ENCODE measurements around the gene SDF2L1.
"Not testable (repeated sequence)": the region's sequence is repeated elsewhere in the genome, so short reads cannot be mapped to it uniquely, and the experiment has no call there.

Gene SDF2L1

DNA sequence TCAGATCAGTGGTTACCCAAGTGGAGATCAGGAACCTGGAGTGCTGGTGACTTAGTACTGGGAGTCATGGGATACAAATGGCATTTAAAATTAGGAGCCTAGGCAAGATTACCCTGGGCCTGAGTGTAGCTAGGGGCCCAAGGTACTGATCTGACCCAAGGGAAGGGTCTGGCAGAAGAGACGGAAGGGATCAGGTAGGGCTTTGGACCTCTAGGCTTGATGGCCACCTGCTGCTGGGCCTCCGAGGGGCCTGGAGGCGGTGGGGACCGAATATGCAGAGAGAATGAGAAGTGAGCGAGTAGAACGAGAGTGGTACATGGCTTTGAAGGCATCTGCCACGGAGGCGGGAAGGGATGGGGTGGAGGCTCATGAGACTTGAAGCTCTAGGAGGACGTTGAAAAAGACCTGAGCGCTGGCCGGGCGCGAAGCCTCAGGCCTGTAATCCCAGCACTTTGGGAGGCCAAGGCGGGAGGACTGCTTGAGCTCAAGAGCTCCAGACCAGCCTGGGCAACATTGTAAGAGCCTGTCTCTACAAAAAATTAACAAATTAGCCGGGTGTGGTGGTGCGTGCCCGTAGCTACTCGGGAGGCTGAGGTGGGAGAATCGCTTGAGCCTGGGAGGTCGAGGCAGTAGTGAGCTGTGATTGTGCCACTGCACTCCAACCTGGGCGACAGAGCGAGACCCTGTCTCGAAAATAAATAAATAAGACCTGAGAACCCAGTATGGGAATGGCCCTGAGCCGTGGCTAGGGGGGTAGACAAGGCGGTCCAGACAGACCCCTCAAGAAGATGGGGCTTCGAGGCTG, 23.1 kb downstream of the SDF2L1 start:
- no peak for DNase-seq

DNA sequence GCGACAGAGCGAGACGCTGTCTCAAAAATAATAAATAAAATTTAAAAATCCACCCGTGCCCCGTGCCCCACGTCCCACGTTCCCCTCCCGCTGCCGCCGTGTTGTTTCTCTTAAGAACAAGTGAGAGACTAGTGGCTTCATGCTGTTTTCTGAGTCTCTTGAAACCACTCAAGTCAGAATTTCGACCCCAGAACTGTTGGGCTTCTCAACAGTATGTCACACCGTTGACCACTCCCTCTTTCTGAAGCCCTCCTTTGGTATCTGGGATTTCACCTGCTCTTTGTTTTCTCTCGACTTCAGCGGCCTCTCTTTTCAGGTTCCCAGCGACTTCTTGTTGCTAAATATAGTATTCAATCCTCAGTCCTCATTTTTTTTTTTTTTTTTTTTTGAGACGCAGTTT, 24.7 kb downstream of the SDF2L1 start:
- no peak for DNase-seq

DNA sequence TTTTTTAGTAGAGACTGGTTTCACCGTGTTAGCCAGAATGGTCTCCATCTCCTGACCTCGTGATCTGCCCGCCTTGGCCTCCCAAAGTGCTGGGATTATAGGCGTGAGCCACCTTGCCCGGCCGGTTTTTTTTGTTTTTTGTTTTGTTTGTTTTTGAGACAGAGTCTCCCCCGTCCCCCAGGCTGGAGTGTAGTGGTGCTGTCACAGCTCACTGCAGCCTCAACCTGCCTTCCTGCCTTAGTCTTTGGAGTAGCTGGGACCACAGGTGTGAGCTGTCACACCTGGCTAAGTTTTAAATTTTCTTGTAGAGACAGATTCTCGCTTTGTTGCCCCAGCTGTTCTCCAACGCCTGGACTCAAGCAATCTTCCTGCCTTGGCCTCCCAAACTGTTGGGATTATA, 26.9 kb downstream of the SDF2L1 start:
- DNase-seq: no peak

DNA sequence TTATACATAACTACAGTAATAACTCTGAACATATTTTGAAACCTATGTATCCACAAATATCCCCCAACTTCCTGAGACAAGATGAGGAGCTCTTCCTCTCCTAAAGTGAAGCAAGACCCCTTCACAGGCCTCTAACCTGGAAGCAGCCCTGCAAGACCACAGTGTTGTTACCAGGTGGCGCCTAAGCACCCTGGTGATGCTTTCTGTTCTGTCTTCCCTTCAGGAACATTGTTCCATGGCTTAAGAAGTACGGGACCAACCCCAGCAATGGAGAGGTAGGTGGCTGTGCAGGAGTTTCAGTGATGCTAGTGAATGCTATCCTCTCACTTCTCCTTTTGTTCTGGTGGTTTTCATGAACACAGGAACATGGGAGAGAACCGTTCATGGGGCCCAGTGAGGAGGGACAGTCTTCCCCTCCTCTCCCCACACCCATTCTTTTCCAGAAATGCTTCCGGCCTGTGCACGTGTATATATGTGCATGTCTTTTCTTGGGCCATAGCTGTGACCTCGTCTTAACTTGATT, 30.1 kb downstream of the SDF2L1 start:
- DNase-seq: no peak

DNA sequence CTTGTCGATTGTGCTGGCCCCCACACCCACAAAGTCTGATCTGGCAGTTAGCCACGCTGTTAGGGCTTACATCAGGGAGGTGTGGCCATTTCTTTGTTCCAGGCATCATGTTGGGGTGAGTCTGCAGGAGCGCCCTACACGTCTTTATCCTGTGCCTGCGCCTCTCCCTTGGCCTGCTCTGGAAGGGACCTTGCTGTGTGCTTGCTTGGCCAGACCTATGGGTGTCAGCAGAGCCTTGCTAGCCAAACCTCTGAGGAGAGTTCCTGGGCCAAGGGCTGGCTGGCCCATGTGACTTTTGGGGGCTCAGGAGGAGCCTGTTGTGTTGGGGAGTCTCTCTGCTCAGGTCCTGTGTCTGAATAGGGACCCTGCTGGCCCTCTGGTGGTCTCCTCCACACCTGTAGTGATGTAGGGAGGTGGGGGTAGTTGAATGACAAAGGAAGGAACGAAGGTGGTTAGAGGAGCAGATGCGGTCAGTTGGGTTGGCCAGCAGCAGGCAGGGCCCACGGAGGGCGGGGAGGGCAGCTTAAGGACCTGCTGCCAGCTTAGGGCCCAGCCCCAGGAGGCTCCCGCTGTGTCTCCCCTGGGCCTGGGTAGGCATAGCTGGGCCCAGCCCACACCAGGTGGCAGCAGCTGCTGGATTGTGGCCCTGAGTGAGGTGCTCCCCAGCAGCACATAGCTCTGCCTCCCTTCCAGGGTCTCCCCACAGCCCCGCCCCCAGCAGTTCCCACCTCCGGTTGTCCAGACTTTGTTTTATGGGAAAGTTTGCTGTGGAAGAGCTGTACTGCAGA, 31.6 kb downstream of the SDF2L1 start:
- no peak for DNase-seq

DNA sequence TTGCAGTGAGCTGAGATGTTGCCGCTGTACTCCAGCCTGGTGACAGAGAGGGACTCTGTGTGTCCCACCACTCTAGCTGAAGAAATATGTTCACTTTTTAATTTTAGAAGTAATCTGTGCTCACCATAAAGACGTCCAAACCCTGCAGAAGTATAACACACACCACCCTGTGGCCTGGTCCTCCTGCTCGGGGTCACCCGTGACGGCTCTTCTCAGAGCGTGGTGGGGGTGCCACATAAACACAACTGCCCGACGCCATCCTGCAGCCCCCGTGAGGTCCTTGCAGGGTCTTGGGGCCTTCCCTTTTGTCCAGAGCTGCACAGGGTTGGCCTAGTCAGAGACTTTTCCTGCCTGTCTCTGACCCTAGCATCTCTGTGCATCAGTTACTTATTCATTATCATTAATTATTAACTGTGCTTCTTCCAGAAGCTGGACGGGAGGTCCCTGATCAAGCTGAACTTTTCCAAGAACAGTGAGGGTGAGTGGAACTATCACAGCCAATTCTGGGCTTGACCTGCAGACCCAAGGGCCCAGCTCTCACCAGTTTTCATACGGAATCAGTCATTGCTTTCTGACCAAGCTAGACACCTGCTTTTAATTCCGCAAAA, 32.6 kb downstream of the SDF2L1 start:
- no peak for DNase-seq

DNA sequence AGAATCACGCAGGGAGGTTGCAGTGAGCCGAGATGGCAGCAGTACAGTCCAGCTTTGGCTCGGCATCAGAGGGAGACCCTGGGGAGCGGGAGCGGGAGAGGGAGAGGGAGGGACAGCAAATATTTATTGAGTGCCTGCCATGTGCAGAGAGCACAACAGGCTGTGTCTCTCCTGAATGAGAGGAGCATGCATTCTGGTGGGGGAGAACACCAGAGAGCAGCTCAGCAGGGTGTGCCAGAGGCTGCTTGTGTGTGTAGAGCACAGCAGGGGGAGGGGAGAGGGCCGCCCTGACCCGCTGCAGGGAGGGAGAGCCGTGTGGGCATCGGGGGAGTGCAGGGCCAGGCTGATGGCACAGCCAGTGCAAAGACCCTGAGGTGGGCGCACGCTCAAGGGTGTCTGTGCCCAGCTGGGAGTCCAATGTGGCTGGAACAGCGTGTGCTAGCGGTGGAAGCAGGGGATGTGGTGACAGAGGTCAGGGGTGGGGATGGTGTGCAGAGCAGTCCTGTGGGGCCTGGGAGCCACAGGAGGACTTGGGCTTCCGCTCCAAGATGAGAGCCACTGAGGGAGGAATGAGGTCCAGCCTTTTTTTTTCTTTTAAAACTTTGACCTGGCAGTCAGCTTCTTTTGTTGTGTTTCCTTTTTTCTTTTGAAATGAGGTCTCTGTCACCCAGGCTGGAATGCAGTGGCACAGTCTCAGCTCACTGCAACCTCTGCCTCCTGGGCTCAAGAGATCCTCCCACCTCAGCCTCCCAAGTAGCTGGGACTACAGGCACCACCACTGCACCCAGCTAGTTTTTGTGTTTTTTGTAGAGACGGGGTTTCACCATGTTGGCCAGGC, 35.7 kb downstream of the SDF2L1 start:
- DNase-seq: no peak

DNA sequence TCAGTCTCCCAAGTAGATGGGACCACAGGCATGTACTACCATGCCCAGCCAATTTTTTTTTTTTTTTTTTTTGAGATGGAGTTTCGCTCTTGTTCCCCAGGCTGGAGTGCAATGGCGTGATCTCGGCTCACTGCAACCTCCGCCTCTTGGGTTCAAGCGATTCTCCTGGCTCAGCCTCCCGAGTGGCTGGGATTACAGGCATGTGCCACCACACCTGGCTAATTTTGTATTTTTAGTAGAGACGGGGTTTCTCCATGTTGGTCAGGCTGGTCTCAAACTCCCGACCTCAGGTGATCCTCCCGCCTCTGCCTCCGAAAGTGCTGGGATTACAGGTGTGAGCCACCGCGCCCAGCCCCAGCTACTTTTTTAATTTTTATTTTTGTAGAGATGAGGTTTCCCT, 36.7 kb downstream of the SDF2L1 start:
- not testable (repeated sequence) for DNase-seq

DNA sequence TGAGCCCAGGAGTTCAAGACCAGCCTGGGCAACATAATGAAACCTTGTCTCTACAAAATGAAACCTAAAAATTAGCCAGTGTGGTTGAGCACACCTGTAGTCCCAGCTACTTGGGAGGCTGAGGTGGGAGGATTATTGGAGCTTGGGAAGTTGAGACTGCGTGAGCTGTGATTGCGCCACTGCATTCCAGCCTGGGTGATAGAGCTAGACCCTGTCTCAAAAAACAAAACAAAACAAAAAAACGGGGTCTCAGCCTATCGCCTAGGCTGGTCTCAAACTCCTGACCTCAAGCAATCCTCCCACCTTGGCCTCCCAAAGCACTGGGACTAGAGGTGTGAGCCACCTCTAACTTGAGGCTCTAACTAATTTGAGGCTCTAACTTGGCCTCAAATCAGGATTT, 37.3 kb downstream of the SDF2L1 start:
- DNase-seq: no peak

DNA sequence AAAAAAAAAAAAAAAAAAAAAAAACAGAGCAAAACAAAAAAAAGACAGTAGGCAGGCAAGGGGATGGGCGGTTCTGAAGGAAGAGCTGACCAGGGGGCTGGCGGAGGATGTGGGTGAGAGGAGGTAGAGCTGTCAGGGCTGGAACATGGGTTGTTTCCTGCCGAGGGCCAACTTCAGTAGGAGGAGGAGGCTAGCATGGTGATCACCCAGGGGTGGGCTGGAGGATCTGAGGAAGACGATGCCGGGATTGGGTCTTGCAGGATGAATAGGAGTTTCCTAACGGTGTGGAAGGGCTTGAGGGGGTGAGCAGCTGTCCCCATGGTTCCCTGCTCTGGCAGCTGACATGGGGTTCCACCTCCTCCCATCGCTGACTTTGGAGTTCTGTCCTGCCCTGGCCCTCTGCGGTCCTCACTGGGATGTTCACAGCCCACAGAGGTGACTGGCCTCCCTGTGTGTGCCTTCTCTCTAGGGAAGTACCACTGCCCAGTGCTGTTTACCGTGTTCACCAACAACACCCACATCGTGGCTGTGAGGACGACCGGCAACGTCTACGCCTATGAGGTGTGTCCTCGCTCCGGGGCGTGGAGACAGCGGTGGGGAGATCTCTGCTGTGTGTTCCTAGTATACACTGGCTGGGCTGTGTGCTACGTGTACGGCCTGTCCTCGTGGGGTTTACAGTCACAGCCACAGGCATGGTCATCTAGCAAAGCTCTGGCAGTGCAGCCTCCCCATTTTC, 38.9 kb downstream of the SDF2L1 start:
- DNase-seq: no peak

DNA sequence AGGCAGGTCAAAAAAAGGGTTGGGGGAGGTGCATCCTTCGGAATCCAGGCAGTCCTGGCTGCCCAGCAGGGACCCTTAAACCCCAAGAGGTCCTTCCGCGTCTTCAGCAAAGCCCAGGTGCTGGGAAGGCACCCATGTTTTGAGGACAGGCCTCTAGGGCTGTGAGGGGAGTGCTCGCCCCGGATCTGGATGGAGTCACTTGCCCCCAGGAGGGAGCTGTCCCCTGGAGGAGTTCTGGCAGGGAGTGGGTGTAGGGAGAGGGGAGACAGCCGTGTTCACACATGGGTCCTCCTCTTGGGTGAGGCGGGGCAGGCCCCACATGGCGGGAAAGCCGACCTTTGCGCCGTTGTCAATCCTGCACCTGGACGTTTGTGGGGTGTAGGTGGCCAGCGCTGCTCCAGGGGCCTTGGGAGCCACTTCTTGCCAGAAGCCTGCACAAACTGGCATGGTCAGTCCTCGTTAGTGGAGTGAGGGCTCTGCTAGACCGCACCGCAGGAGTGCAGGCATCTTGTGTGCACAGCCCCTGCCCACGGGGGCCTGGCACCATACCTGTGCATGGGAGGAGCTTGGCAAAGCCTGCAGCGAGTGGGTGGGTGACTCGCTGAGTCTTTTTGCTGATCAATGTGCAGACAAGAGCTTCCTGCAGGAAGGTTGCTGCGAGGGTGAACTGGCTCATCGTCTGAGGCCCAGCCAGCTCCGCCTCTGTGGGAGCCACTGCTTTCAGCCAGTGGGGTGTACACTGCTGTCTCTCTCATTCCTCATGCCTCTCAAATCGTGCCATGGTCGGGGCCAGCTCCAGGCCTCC, 39.7 kb downstream of the SDF2L1 start:
- no peak for DNase-seq

DNA sequence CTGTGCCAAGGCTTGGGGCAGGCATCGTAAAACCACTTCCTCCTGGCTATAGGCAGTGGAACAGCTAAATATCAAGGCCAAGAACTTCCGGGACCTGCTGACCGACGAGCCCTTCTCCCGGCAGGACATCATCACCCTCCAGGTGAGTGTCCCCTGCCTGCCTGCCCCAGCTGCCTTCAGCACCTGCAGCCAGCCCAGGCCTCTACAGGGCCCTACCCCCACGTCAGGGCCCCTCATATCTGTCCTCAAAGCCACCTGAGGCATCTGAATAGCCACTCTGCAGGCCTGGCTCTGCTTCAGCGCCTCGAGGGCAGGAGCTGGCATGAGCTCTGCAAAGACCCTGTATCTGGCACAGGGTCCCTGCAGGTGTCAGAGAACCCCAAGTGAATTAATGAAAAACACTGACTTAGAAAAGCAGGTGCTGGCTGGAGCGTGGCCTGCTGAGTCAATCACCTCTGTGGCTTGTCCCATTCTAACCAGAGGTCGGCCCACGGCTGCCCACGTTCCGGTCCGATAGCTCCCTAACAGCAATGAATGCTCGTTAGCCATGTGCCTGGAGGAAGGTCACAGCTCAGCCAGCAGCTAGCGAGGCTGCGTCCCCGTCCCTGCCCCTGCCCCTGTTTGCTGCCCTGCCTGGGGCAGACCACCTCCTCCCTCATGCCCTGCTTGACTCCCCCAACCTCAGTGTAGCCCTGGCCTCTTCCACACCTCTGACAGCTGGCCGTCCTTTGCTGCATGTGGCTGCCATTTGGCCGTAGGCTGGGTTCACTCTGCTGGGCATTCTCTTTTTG, 40.5 kb downstream of the SDF2L1 start:
- no peak for DNase-seq

DNA sequence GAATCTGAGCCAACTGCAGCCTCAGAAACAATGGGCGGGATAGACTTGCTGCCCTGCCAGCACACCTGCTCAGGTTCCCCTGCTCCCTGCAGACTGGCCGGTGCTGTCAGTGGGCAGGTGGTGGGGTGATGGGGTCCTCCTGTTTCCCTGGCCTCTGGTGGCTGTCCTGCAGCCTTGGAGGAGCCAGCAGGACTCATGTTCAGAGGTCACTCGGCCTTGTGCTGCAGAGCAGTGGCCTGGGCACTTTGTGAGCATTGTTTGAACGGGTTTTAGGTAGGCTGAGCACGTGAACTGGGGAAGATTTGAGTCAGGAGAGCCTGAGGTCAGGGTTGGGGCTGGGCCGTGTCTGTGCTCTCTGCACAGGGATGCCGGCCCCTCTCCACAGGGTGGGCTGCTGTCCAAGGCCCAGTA, 41.3 kb downstream of the SDF2L1 start:
- no peak for DNase-seq

DNA sequence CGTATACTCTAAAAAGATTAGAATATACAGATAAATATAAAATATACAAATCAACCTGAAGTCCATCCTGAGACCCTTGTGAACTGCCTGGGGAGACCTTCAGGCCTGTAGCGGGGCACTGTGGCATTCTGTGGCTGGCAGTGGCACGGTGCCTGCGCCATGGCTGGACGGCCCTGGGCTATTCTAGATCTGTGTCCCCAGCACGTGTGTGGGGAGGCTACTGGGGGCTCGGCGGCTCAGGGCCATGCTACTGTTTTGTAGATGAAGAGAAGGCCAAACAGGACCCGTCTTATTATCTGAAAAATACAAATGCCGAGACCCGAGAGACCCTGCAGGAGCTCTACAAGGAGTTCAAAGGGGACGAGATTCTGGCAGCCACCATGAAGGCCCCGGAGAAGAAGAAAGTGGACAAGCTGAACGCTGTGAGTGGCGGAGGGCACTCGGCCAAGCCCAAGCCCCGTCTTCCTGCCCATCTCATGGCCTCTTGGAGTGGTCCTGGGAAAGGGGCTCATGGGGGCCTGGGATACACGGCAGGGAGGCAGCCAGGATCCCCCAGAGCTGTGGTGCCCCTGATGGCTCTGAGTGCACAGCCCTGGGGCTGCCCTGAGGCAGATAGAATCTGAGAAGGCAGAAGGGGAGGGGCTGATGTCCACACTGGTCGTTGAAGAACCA, 42.5 kb downstream of the SDF2L1 start:
- DNase-seq: no peak

DNA sequence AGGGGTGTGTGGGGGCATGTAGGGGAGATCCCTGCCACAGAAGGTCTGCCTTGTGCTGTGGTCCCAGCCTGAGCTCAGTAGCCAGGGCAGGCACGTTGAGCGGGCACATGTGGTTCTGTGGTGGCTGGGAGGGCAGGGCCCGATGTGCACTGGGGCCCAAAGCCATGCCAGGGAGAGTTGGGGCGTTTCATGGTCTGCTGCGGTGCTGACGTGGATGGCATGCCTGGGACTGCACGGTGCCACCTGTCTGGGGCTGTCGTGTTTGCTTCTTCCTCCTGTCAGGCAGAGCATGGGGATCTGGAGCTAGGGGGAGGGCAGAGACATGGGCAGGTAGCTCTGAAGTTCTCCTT, 43.0 kb downstream of the SDF2L1 start:
- no peak for DNase-seq

DNA sequence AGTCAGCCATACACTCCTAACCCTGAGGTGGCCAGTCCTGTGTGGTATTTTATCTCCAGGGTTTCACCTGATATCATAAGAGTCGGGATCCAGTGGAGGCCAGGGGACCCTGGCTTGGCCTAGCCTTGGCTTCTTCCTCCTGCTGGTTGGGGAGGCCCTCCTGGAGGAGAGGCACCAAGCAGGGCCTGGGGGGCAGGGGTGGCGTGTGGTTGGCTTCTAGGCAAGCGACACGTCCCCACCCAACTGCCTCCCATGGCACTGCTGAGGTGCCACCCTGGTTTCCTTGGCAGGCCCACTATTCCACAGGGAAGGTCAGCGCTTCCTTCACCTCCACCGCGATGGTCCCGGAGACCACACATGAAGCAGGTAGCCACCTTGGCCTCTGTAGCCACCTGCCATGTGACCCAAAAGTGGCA, 44.1 kb downstream of the SDF2L1 start:
- no peak for DNase-seq

DNA sequence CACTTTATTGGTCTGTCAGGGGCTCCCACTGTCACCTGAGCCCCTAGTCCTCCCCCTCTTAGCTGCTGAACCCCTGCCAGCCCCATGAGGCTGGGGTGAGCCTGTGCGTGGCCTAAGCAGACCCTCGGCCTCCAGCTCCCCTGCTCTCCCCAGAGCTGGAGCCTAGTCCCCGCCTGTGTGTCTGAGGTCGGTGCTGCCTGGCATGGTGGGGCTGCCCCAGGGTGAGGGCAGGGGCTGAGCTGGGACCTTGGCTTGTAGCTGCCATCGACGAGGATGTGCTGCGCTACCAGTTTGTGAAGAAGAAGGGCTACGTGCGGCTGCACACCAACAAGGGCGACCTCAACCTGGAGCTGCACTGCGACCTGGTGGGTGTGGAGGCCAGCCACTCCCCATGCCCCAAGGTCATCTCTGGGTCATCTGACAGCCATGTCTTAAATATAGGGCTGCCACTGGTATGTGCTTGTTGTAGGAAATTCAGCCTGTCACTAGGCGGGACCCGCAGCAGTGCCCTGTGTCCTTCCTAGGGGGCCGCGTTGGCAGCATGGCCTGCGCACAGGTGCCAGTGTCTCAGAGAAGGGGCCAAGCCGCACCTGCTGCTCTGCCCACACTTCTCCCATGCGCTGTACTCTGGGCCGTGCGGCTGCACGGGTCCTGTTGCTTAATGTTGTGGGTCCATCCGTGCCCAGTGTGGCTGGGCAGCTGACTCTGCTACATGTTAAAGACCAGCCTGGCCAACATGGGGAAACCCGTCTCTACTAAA, 44.7 kb downstream of the SDF2L1 start:
- no peak for DNase-seq

DNA sequence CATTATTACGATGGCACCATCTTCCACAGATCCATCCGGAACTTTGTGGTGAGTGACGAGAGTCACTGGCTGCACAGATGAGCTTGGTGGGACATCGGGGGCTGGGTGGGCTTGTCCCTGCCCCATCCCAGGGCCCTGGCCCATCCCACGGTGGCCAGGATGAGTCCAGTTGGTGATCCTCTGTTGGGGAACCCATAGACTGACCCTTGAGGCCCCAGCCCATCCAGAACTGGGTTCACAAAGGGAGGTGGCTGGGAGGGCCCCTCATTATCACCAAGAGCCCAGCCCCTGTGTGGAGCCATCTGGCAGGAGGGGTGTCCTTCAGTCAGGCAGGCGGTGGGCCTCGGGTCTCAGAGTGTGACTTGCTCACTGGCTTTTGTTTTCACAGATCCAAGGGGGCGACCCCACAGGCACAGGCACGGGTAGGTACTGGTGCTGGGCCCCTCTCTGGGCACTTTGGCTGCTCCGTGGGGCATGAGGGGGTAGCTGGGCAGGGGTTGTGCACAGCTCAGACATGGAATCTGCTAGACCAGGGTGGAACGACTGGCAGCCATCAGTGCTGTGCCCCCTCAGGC, 45.7 kb downstream of the SDF2L1 start:
- DNase-seq: no peak

DNA sequence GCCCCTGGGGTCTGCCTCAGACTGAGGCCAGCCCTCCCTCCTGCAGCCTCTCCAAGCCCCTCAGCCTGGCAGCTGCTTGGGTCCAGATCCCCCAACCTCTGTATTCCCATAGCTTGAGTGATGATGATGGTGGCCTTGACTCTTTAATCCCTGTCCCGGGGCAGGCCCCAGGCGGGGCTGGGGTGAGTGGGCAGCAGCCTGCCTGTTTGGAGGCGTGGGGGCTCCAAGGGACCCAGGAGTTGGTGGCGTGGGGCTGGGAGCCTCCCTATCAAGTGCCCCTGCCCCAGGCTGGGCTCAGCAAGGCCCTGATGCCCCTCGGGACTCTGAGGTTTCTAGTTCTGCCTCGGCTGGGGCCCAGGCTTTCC, 46.2 kb downstream of the SDF2L1 start:
- no peak for DNase-seq
